Stimulated activated CD8-positive, alpha-beta memory T cell treated with anti-CD3 and anti-CD28 coated beads, Interleukin-15, amount 100 ng/mL, for 24 hours (primary cell): ENCODE data around the gene TMA7B.

Experiments used
- DNase-seq: peaks from one replicate; pipeline ENCODE4 v3.0.0-alpha.2; 2020; ENCODE audit warnings: low read depth

The TMA7B gene

GRCh38 chr22:39959640-39960447 is at the start of gene TMA7B:
Gene TMA7B (plus strand): TSS chr22:39960397. CDS start chr22:39964375, 3,978 bp downstream.
- DNase-seq: no peak

GRCh38 chr22:39910876-39911613 is 49.2 kb upstream of the TMA7B start:
- no peak for DNase-seq

- no peak for DNase-seq
These were observed 46.9 kb upstream of the TMA7B start for GRCh38 chr22:39913321-39913720.

GRCh38 chr22:39913886-39914285 is 46.3 kb upstream of the TMA7B start:
- DNase-seq: no peak

GRCh38 chr22:39914584-39914983 is 45.6 kb upstream of the TMA7B start:
- DNase-seq: no peak

GRCh38 chr22:39915295-39915726 is 44.9 kb upstream of the TMA7B start:
- DNase-seq: no peak

GRCh38 chr22:39916496-39916895 is 43.7 kb upstream of the TMA7B start:
- DNase-seq: no peak

- no peak for DNase-seq
These were observed 43.0 kb upstream of the TMA7B start for GRCh38 chr22:39917197-39917643.

GRCh38 chr22:39917776-39918495 is 42.3 kb upstream of the TMA7B start:
- no peak for DNase-seq

GRCh38 chr22:39920134-39920743 is 40.0 kb upstream of the TMA7B start:
- no peak for DNase-seq

- DNase-seq: no peak
These were observed 36.5 kb upstream of the TMA7B start for GRCh38 chr22:39923696-39924095.

- DNase-seq: no peak
These were observed 35.9 kb upstream of the TMA7B start for GRCh38 chr22:39924286-39924685.

GRCh38 chr22:39925273-39925672 is 34.9 kb upstream of the TMA7B start:
- DNase-seq: no peak

GRCh38 chr22:39925909-39926679 is 34.1 kb upstream of the TMA7B start:
- DNase-seq: no peak

- no peak for DNase-seq
These were observed 33.4 kb upstream of the TMA7B start for GRCh38 chr22:39926753-39927152.

GRCh38 chr22:39927544-39927943 is 32.7 kb upstream of the TMA7B start:
- no peak for DNase-seq

GRCh38 chr22:39928536-39929520 is 31.4 kb upstream of the TMA7B start:
- DNase-seq: no peak

GRCh38 chr22:39931251-39931650 is 28.9 kb upstream of the TMA7B start:
- no peak for DNase-seq

GRCh38 chr22:39932166-39932565 is 28.0 kb upstream of the TMA7B start:
- DNase-seq: no peak
